Measurements from ENCODE around the gene RAPH1. TPM values are rescaled to one million over a fixed set of nuclear protein-coding genes. Genes with fewer than 3 reads are reported as not detected.

RAPH1 gene
- polyA plus RNA-seq, 1 donor (not counting 4 experiments of a cell fraction or from before 2014, with no cell fraction given), result 2.9 TPM

- no peak overlapping the region for H2AFZ ChIP-seq (ENCODE audit: control insufficient read depth, low read length)
- no peak for TF ChIP-seq EZH2 (IDR thresholded peaks at IDR 0.05; ENCODE audit: low read length)
- no peak for TF ChIP-seq CTCF (optimal IDR thresholded peaks at IDR 0.05 in 1 of 3, IDR thresholded peaks at IDR 0.05 in 1 of 3, conservative IDR thresholded peaks at IDR 0.05 in 1 of 3; ENCODE audit: extremely low read depth in 1 of 3, insufficient read depth in 2 of 3, low read length in 3 of 3)
- no peaks in the 10 kb centered on the region for H3K27me3 ChIP-seq (ENCODE audit: control insufficient read depth, extremely low read depth, insufficient read depth, low read length)
- dilution Hi-C loops (cut with MboI; ENCODE audit: extremely low pct_ligation_motif_present, low sequenced_read_pairs), result no loop called here
- no peak for DNase-seq (ENCODE audit: low read depth, low spot score)
- FAIRE-seq, result no peak
- H4K20me1 ChIP-seq (ENCODE audit: control insufficient read depth, extremely low read depth, insufficient read depth, low read length), result no peaks in the 10 kb centered on the region
- no peak overlapping the region for H3K4me2 ChIP-seq (ENCODE audit: control insufficient read depth, extremely low read depth, insufficient read depth, low read depth, low read length)
- no peak overlapping the region for H3K9ac ChIP-seq (ENCODE audit: control insufficient read depth, extremely low read depth, insufficient read depth, low read length)
- H3K9me3 ChIP-seq (ENCODE audit: control insufficient read depth, low read depth, low read length), result no peaks in the 10 kb centered on the region
- H3K27ac ChIP-seq (ENCODE audit: control insufficient read depth, insufficient read depth, low read length), result no peak overlapping the region
- H3K9me1 ChIP-seq (ENCODE audit: control insufficient read depth, extremely low read depth, insufficient read depth, low read length), result no peaks in the 10 kb centered on the region
- H3K79me2 ChIP-seq (ENCODE audit: control insufficient read depth, insufficient read depth, low read length), result peaks cover 2% of the 10 kb centered on the region
- peaks cover 5% of the 10 kb centered on the region for H3K4me1 ChIP-seq (ENCODE audit: control insufficient read depth, extremely low read depth, insufficient read depth, low read length)
- no peaks in the 10 kb centered on the region for H3K36me3 ChIP-seq (ENCODE audit: control insufficient read depth in 2 of 2, extremely low read depth in 1 of 2, insufficient read depth in 2 of 2, low read length in 2 of 2)
- no peak overlapping the region for H3K4me3 ChIP-seq (ENCODE audit: control insufficient read depth in 2 of 3, extremely low read depth in 1 of 3, insufficient read depth in 2 of 3, low read depth in 1 of 3, low read length in 3 of 3)
Observed at GRCh38 chr2:203492965-203493364, 42.1 kb downstream of the RAPH1 start.

- H2AFZ ChIP-seq (ENCODE audit: control insufficient read depth, low read length), result no peak overlapping the region
- H3K27me3 ChIP-seq (ENCODE audit: control insufficient read depth, extremely low read depth, insufficient read depth, low read length), result no peaks in the 10 kb centered on the region
- H3K36me3 ChIP-seq (ENCODE audit: control insufficient read depth in 2 of 2, extremely low read depth in 1 of 2, insufficient read depth in 2 of 2, low read length in 2 of 2), result no peaks in the 10 kb centered on the region
- no peaks in the 10 kb centered on the region for H4K20me1 ChIP-seq (ENCODE audit: control insufficient read depth, extremely low read depth, insufficient read depth, low read length)
- no peak overlapping the region for H3K4me2 ChIP-seq (ENCODE audit: control insufficient read depth, extremely low read depth, insufficient read depth, low read depth, low read length)
- TF ChIP-seq EZH2 (IDR thresholded peaks at IDR 0.05; ENCODE audit: low read length) (no peak), CTCF (optimal IDR thresholded peaks at IDR 0.05 in 1 of 3, IDR thresholded peaks at IDR 0.05 in 1 of 3, conservative IDR thresholded peaks at IDR 0.05 in 1 of 3; ENCODE audit: extremely low read depth in 1 of 3, insufficient read depth in 2 of 3, low read length in 3 of 3) (no peak)
- H3K27ac ChIP-seq (ENCODE audit: control insufficient read depth, insufficient read depth, low read length), result no peak overlapping the region
- H3K4me1 ChIP-seq (ENCODE audit: control insufficient read depth, extremely low read depth, insufficient read depth, low read length), result peaks cover 5% of the 10 kb centered on the region
- dilution Hi-C loops (cut with MboI; ENCODE audit: extremely low pct_ligation_motif_present, low sequenced_read_pairs), result no loop called here
- no peak overlapping the region for H3K9ac ChIP-seq (ENCODE audit: control insufficient read depth, extremely low read depth, insufficient read depth, low read length)
- no peak for FAIRE-seq
- H3K9me1 ChIP-seq (ENCODE audit: control insufficient read depth, extremely low read depth, insufficient read depth, low read length), result no peaks in the 10 kb centered on the region
- no peaks in the 10 kb centered on the region for H3K9me3 ChIP-seq (ENCODE audit: control insufficient read depth, low read depth, low read length)
- DNase-seq (ENCODE audit: low read depth, low spot score), result no peak
- H3K4me3 ChIP-seq (ENCODE audit: control insufficient read depth in 2 of 3, extremely low read depth in 1 of 3, insufficient read depth in 2 of 3, low read depth in 1 of 3, low read length in 3 of 3), result no peak overlapping the region
- no peaks in the 10 kb centered on the region for H3K79me2 ChIP-seq (ENCODE audit: control insufficient read depth, insufficient read depth, low read length)
Observed at GRCh38 chr2:203490391-203490790, 44.7 kb downstream of the RAPH1 start.
